UCSD-AML1 (cell line): ENCODE data around the gene CACNA2D1.

ENCODE experiments used
- DNase-seq: peaks from one replicate; lab custom pipeline; 2025; ENCODE audit not compliant: unreplicated experiment; lab: John Stamatoyannopoulos, UW

Gene CACNA2D1

GRCh38 chr7:82234457-82235049, 209.0 kb downstream of the CACNA2D1 start:
- no peak for DNase-seq

- no peak for DNase-seq
These were observed 212.6 kb downstream of the CACNA2D1 start for GRCh38 chr7:82230811-82231581.

GRCh38 chr7:82229164-82229563, 214.4 kb downstream of the CACNA2D1 start:
- DNase-seq, result no peak

GRCh38 chr7:82226191-82226590, 217.4 kb downstream of the CACNA2D1 start:
- DNase-seq, result no peak

GRCh38 chr7:82224529-82224928, 219.0 kb downstream of the CACNA2D1 start:
- no peak for DNase-seq

- no peak for DNase-seq
These were observed 220.0 kb downstream of the CACNA2D1 start for GRCh38 chr7:82223580-82223979.

- no peak for DNase-seq
These were observed 222.4 kb downstream of the CACNA2D1 start for GRCh38 chr7:82221152-82221674.

GRCh38 chr7:82212466-82212865, 231.1 kb downstream of the CACNA2D1 start:
- no peak for DNase-seq

- no peak for DNase-seq
These were observed 232.2 kb downstream of the CACNA2D1 start for GRCh38 chr7:82211333-82211732.

GRCh38 chr7:82210416-82211184, 233.0 kb downstream of the CACNA2D1 start:
- DNase-seq, result no peak

GRCh38 chr7:82209179-82209747, 234.3 kb downstream of the CACNA2D1 start:
- DNase-seq, result no peak

GRCh38 chr7:82204694-82205093, 238.9 kb downstream of the CACNA2D1 start:
- no peak for DNase-seq

GRCh38 chr7:82202965-82203364, 240.6 kb downstream of the CACNA2D1 start:
- no peak for DNase-seq

GRCh38 chr7:82202107-82202506, 241.5 kb downstream of the CACNA2D1 start:
- DNase-seq, result no peak

- DNase-seq, result no peak
These were observed 243.0 kb downstream of the CACNA2D1 start for GRCh38 chr7:82200601-82201000.

GRCh38 chr7:82194016-82194643, 249.4 kb downstream of the CACNA2D1 start:
- no peak for DNase-seq

GRCh38 chr7:82188636-82189035, 254.9 kb downstream of the CACNA2D1 start:
- DNase-seq, result no peak

GRCh38 chr7:82185443-82185842, 258.1 kb downstream of the CACNA2D1 start:
- no peak for DNase-seq

- no peak for DNase-seq
These were observed 259.9 kb downstream of the CACNA2D1 start for GRCh38 chr7:82183634-82184033.

- DNase-seq, result no peak
These were observed 264.3 kb downstream of the CACNA2D1 start for GRCh38 chr7:82179311-82179710.

GRCh38 chr7:82175319-82175718, 268.3 kb downstream of the CACNA2D1 start:
- no peak for DNase-seq
